ENCODE measurements around the gene ZCWPW1. TPM values are rescaled to one million over a fixed set of nuclear protein-coding genes. Genes with fewer than 3 reads are reported as not detected.

ZCWPW1 gene
- total RNA-seq, 1 experiment from 2014 or later: 7.4 TPM

GRCh38 chr7:100397315-100398081 lies 31.0 kb downstream of the ZCWPW1 start:
- BruUV-seq (replicated peaks): no TSS peak
- no peak overlapping the region for H3K4me2 ChIP-seq
- no peaks in the 10 kb centered on the region for H3K9me2 ChIP-seq (ENCODE audit: insufficient read depth)
- ChIA-PET POLR2A (ENCODE audit: unreplicated experiment) (interaction anchor here (0.6 kb wide), 1 partner anchor 117 kb away, joined by 5 read pairs; no protein-coding TSS in a partner anchor), CTCF (interaction anchor here (1.0 kb wide), 1 partner anchor 10 kb away, joined by 3 read pairs; no protein-coding TSS in a partner anchor)
- H3K27me3 ChIP-seq (ENCODE audit: insufficient read depth, low read depth): no peaks in the 10 kb centered on the region
- H3K4me1 ChIP-seq (replicated peaks; ENCODE audit: insufficient read depth): no peaks in the 10 kb centered on the region
- H3K4me3 ChIP-seq: no peak overlapping the region
- H3K79me2 ChIP-seq (ENCODE audit: low read depth): no peaks in the 10 kb centered on the region
- TF ChIP-seq CTCF (conservative IDR thresholded peaks at IDR 0.05) (no peak), EZH2 (IDR thresholded peaks at IDR 0.05; ENCODE audit: low read depth) (no peak)
- H3F3A ChIP-seq (ENCODE audit: insufficient read depth, low read depth): no peaks in the 10 kb centered on the region
- no peak overlapping the region for H3K27ac ChIP-seq
- H3K36me3 ChIP-seq (ENCODE audit: low read depth): no peaks in the 10 kb centered on the region
- no peak for DNase-seq
- no peak overlapping the region for H2AFZ ChIP-seq
- H4K20me1 ChIP-seq (ENCODE audit: insufficient read depth): no peaks in the 10 kb centered on the region
- intact Hi-C loops (cut with micrococcal nuclease; ENCODE audit: unreplicated experiment): no loop called here
- no peaks in the 10 kb centered on the region for H3K9me3 ChIP-seq (ENCODE audit: insufficient read depth, low read depth)

GRCh38 chr7:100396421-100396982 lies 32.0 kb downstream of the ZCWPW1 start:
- no peaks in the 10 kb centered on the region for H3K36me3 ChIP-seq (ENCODE audit: low read depth)
- H3K4me1 ChIP-seq (replicated peaks; ENCODE audit: insufficient read depth): no peaks in the 10 kb centered on the region
- H3K4me2 ChIP-seq: no peak overlapping the region
- CTCF ChIA-PET: no interaction called here
- no peak overlapping the region for H3K27ac ChIP-seq
- no peak overlapping the region for H2AFZ ChIP-seq
- intact Hi-C loops (cut with micrococcal nuclease; ENCODE audit: unreplicated experiment): no loop called here
- no peak for DNase-seq
- H4K20me1 ChIP-seq (ENCODE audit: insufficient read depth): no peaks in the 10 kb centered on the region
- H3K9me2 ChIP-seq (ENCODE audit: insufficient read depth): no peaks in the 10 kb centered on the region
- TF ChIP-seq CTCF (conservative IDR thresholded peaks at IDR 0.05) (no peak), EZH2 (IDR thresholded peaks at IDR 0.05; ENCODE audit: low read depth) (no peak)
- BruUV-seq (replicated peaks): no TSS peak
- no peaks in the 10 kb centered on the region for H3K9me3 ChIP-seq (ENCODE audit: insufficient read depth, low read depth)
- no peaks in the 10 kb centered on the region for H3K79me2 ChIP-seq (ENCODE audit: low read depth)
- no peaks in the 10 kb centered on the region for H3K27me3 ChIP-seq (ENCODE audit: insufficient read depth, low read depth)
- no peak overlapping the region for H3K4me3 ChIP-seq
- POLR2A ChIA-PET (ENCODE audit: unreplicated experiment): interaction anchor here (1.1 kb wide), 1 partner anchor 32 kb away, joined by 6 read pairs; the partner anchor contains the start of gene ZCWPW1
- no peaks in the 10 kb centered on the region for H3F3A ChIP-seq (ENCODE audit: insufficient read depth, low read depth)

- H3K4me1 ChIP-seq (replicated peaks; ENCODE audit: insufficient read depth): no peaks in the 10 kb centered on the region
- H3K27ac ChIP-seq: no peak overlapping the region
- intact Hi-C loops (cut with micrococcal nuclease; ENCODE audit: unreplicated experiment): no loop called here
- POLR2A ChIA-PET (ENCODE audit: unreplicated experiment): no interaction called here
- H3K4me2 ChIP-seq: no peak overlapping the region
- H3K27me3 ChIP-seq (ENCODE audit: insufficient read depth, low read depth): peaks cover 3% of the 10 kb centered on the region; the same call in 1 of the 2 replicates
- no peaks in the 10 kb centered on the region for H3K9me2 ChIP-seq (ENCODE audit: insufficient read depth)
- no peak overlapping the region for H3K4me3 ChIP-seq
- H3K9me3 ChIP-seq (ENCODE audit: insufficient read depth, low read depth): no peaks in the 10 kb centered on the region
- H3K36me3 ChIP-seq (ENCODE audit: low read depth): no peaks in the 10 kb centered on the region
- H3K79me2 ChIP-seq (ENCODE audit: low read depth): no peaks in the 10 kb centered on the region
- DNase-seq: no peak
- no peak overlapping the region for H2AFZ ChIP-seq
- BruUV-seq (replicated peaks): no TSS peak
- no peaks in the 10 kb centered on the region for H4K20me1 ChIP-seq (ENCODE audit: insufficient read depth)
- no peaks in the 10 kb centered on the region for H3F3A ChIP-seq (ENCODE audit: insufficient read depth, low read depth)
- CTCF ChIA-PET: interaction anchor here (0.5 kb wide), 2 partner anchors 46 to 339 kb away, joined by 7 to 10 read pairs; no protein-coding TSS in a partner anchor
- TF ChIP-seq EZH2 (IDR thresholded peaks at IDR 0.05; ENCODE audit: low read depth) (no peak), CTCF (conservative IDR thresholded peaks at IDR 0.05) (no peak)
These were observed 34.4 kb downstream of the ZCWPW1 start for GRCh38 chr7:100394077-100394476.
